Fibroblast of lung (primary cell): ENCODE data around the gene EYS. TPM values are rescaled to one million over a fixed set of nuclear protein-coding genes. Genes with fewer than 3 reads are reported as not detected.

Experiments
- DNase-seq, 2 donors: peaks; one replicate each; pipeline versions ENCODE4 v3.0.0 to v3.0.0-alpha.2; 2010; ENCODE audit warnings: low read depth in 2 of 2
- H2AFZ ChIP-seq: 2 replicates; pipeline ENCODE4 v1.5.1; 2012; ENCODE audit warnings: low read length, control low read depth, inconsistent platforms
- H3K27ac ChIP-seq: 2 replicates; pipeline ENCODE4 v1.5.1; 2011; ENCODE audit warnings: low read length, control low read depth; ENCODE audit not compliant: insufficient read depth
- H3K27me3 ChIP-seq: 2 replicates; pipeline ENCODE4 v1.5.1; 2011; ENCODE audit warnings: mild to moderate bottlenecking, low read length; ENCODE audit not compliant: control insufficient read depth, insufficient read depth
- H3K36me3 ChIP-seq: 2 replicates; pipeline ENCODE4 v1.5.1; 2011; ENCODE audit warnings: low read length; ENCODE audit not compliant: control insufficient read depth, insufficient read depth
- H3K4me1 ChIP-seq: 2 replicates; pipeline ENCODE4 v1.5.1; 2011; ENCODE audit warnings: low read length; ENCODE audit not compliant: control insufficient read depth, insufficient read depth; ENCODE audit errors: extremely low read depth
- H3K4me2 ChIP-seq: 2 replicates; pipeline ENCODE4 v1.5.1; 2011; ENCODE audit warnings: low read length, control low read depth; ENCODE audit not compliant: insufficient read depth; ENCODE audit errors: extremely low read depth
- H3K4me3 ChIP-seq, 4 experiments: fragments of 200-600 bp in 1 of 4; sonication (generic) in 1 of 4; replicated peaks in 1 of 4; 2 replicates each; pipeline ENCODE4 v1.5.1; 2011 to 2016; ENCODE audit warnings: low read length in 4 of 4, low read depth in 3 of 4, mild to moderate bottlenecking in 3 of 4, control low read depth in 2 of 4, inconsistent platforms in 1 of 4, mixed read lengths in 1 of 4; ENCODE audit not compliant: insufficient read depth in 1 of 4; ENCODE audit errors: control extremely low read depth in 1 of 4
- H3K79me2 ChIP-seq: 2 replicates; pipeline ENCODE4 v1.5.1; 2012; ENCODE audit warnings: mild to moderate bottlenecking, low read length, inconsistent platforms; ENCODE audit not compliant: control insufficient read depth, insufficient read depth
- H3K9ac ChIP-seq: 2 replicates; pipeline ENCODE4 v1.5.1; 2011; ENCODE audit warnings: mild to moderate bottlenecking, low read length, control low read depth; ENCODE audit not compliant: insufficient read depth
- H3K9me3 ChIP-seq: 2 replicates; pipeline ENCODE4 v1.5.1; 2012; ENCODE audit warnings: low read depth, low read length; ENCODE audit not compliant: control insufficient read depth, insufficient read depth
- H4K20me1 ChIP-seq: 2 replicates; pipeline ENCODE4 v1.5.1; 2011; ENCODE audit warnings: low read length; ENCODE audit not compliant: control insufficient read depth, insufficient read depth; ENCODE audit errors: extremely low read depth
- CTCF ChIP-seq, 2 donors: IDR thresholded peaks in 1 of 2; conservative IDR thresholded peaks in 1 of 2; 1 replicate in 1 of 2; 2 replicates in 1 of 2; pipeline ENCODE4 v1.5.1; 2011 to 2012; ENCODE audit warnings: low read length in 2 of 2, control low read depth in 1 of 2, inconsistent platforms in 1 of 2, low read depth in 1 of 2, mild to moderate bottlenecking in 1 of 2
- EZH2 ChIP-seq: IDR thresholded peaks from 2 replicates; pipeline ENCODE4 v1.5.1; 2012; ENCODE audit warnings: low read length, control low read depth, mild to moderate bottlenecking; ENCODE audit errors: missing control alignments
- polyA plus RNA-seq, 2 donors: library from polyadenylated mRNA; depleted of rRNA in 1 of 2; stranded (reverse) in 1 of 2; unstranded in 1 of 2; fragments of >200 nt; gene quantifications; 2 replicates each; pipeline ENCODE4 v1.2.1, GENCODE V29; 2011 to 2012; ENCODE audit warnings: missing spikeins in 1 of 2
- total RNA-seq: library from RNA; depleted of rRNA; stranded (reverse); fragments of >200 nt; gene quantifications from 2 replicates; pipeline ENCODE4 v1.2.1, GENCODE V29; 2014

EYS gene
- total and polyA plus RNA-seq, 2 donors (not counting 1 experiment from before 2014, with no cell fraction given) = under 0.01 TPM; not detected in 1

DNA sequence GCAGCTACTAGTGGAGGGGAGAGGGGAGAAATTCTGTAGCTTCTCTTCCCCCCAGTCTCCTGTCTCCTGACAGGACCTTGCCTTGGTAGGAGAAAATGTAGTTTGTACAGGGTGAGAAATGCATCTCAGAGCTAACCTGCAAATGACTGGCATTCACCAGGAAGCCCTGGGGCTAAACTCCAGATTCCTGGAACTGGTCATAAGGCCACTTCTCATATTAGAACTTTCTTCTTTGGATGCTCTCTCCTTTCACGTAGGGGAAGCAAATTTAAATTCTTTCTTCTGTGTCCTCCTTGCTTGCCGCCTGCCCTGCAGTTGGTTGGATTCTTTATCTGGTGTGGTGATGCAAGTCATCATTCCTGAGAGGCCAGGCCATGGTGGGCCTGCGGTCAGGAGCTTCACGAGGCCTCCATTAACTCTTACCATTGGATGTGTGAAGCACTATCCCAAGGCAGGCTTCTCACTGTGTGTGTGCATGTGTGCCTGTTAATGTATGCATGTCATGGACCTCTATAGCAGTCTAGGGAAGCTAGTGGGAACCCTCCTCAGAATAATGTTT, 1889.5 kb downstream of the EYS start:
- no peak overlapping the region for H3K27ac ChIP-seq
- H3K9me3 ChIP-seq = no peaks in the 10 kb centered on the region
- no peak overlapping the region for H3K9ac ChIP-seq

GRCh38 chr6:63816982-63817436, 1890.0 kb downstream of the EYS start:
- Histone ChIP-seq H3K79me2 (no peaks in the 10 kb centered on the region), H3K4me2 (no peak overlapping the region), H3K27me3 (no peaks in the 10 kb centered on the region), H4K20me1 (no peaks in the 10 kb centered on the region), H3K27ac (no peak overlapping the region), H3K9ac (no peak overlapping the region), H3K4me1 (no peaks in the 10 kb centered on the region), H2AFZ (no peak overlapping the region), H3K9me3 (no peaks in the 10 kb centered on the region), H3K4me3 (no peak overlapping the region), H3K36me3 (no peaks in the 10 kb centered on the region)
- TF ChIP-seq CTCF (conservative IDR thresholded peaks at IDR 0.05 in 1 of 2, IDR thresholded peaks at IDR 0.05 in 1 of 2; ENCODE audit: low read depth in 1 of 2, low read length in 2 of 2) (peak; percentile 26 to 34), EZH2 (no peak)
- no peak for DNase-seq

More for the DNA sequence above, 1889.5 kb downstream of the EYS start:
- H2AFZ ChIP-seq = no peak overlapping the region
- H3K4me3 ChIP-seq = no peak overlapping the region
- TF ChIP-seq CTCF (conservative IDR thresholded peaks at IDR 0.05 in 1 of 2, IDR thresholded peaks at IDR 0.05 in 1 of 2; ENCODE audit: low read depth in 1 of 2, low read length in 2 of 2) (no peak), EZH2 (no peak)
- H3K36me3 ChIP-seq = no peaks in the 10 kb centered on the region
- H3K4me1 ChIP-seq = no peaks in the 10 kb centered on the region
- H3K4me2 ChIP-seq = no peak overlapping the region
- H3K79me2 ChIP-seq = no peaks in the 10 kb centered on the region
- no peaks in the 10 kb centered on the region for H3K27me3 ChIP-seq
- H4K20me1 ChIP-seq = no peaks in the 10 kb centered on the region
- no peak for DNase-seq

DNA sequence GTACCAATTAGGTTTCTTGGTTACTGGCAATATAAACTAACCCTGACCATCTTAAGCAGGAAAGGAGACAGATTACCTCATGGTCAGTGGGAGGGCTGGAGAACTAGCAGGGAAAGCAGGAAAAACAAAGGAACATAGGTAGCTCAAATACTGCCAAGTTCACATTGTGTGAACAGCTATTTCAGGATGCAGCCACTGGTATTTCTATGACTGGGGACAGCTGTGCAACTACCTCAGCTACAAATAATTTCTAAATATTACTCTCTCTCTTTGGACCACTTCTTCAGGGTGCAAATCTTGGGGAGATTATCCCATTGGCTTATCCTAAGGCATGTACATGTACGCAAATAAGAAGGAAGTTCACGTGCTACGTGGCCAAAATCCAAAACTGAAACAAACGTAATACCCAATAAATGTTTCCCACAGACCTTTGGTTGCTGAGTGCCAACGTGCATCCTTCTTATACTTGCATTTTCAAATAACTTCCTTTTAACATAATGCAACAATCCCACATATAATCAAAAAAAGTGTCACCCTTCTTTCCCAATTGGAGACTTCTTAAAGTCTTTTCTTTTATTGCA, 1890.5 kb downstream of the EYS start:
- Histone ChIP-seq H3K4me1 (no peaks in the 10 kb centered on the region), H3K4me2 (no peak overlapping the region), H3K36me3 (no peaks in the 10 kb centered on the region), H3K27me3 (no peaks in the 10 kb centered on the region), H3K27ac (no peak overlapping the region), H4K20me1 (no peaks in the 10 kb centered on the region), H3K79me2 (no peaks in the 10 kb centered on the region), H3K9ac (no peak overlapping the region), H3K9me3 (no peaks in the 10 kb centered on the region), H2AFZ (peak overlapping the region; percentile 17), H3K4me3 (no peak overlapping the region)
- no peak for DNase-seq
- no peak for TF ChIP-seq CTCF (conservative IDR thresholded peaks at IDR 0.05 in 1 of 2, IDR thresholded peaks at IDR 0.05 in 1 of 2; ENCODE audit: low read depth in 1 of 2, low read length in 2 of 2)
